Uterus (tissue), 4 donors: ENCODE measurements around the gene SPANXD. TPM values are rescaled to one million over a fixed set of nuclear protein-coding genes. Genes with fewer than 3 reads are reported as not detected.
"Not testable (repeated sequence)": the region's sequence is repeated elsewhere in the genome, so short reads cannot be mapped to it uniquely, and the experiment has no call there.

ENCODE experiments used
- DNase-seq, 2 donors: peaks; one replicate each; pipeline ENCODE4 v3.0.0-alpha.2; 2019 to 2020
- H3K27ac ChIP-seq, 2 donors: fragments of 200-600 bp; sonication (generic); 1 replicate in 1 of 2; 2 replicates in 1 of 2; pipeline ENCODE4 v1.5.1; 2016 to 2018
- H3K27me3 ChIP-seq, 2 donors: fragments of 200-600 bp; sonication (generic); one replicate each; pipeline ENCODE4 v1.5.1; 2018 to 2019; ENCODE audit warnings: control low read depth in 1 of 2
- H3K36me3 ChIP-seq, 2 donors: fragments of 200-600 bp; sonication (generic); one replicate each; pipeline ENCODE4 v1.5.1; 2019; ENCODE audit warnings: control low read depth in 1 of 2
- H3K4me1 ChIP-seq, 2 donors: fragments of 200-600 bp; sonication (generic); one replicate each; pipeline ENCODE4 v1.5.1; 2018 to 2019; ENCODE audit warnings: control low read depth in 1 of 2
- H3K4me3 ChIP-seq, 2 donors: fragments of 200-600 bp; sonication (generic); 1 replicate in 1 of 2; 2 replicates in 1 of 2; pipeline ENCODE4 v1.5.1; 2018 to 2019; ENCODE audit warnings: mild to moderate bottlenecking in 1 of 2
- H3K9me3 ChIP-seq, 2 donors: fragments of 200-600 bp; sonication (generic); one replicate each; pipeline ENCODE4 v1.5.1; 2019; ENCODE audit warnings: control low read depth in 1 of 2
- CTCF ChIP-seq, 4 experiments: fragments of 200-600 bp in 2 of 4; fragments of 450-650 bp in 2 of 4; sonication (generic) in 2 of 4; IDR thresholded peaks; one replicate each; pipeline ENCODE4 v1.5.1; 2016 to 2019; ENCODE audit warnings: antibody characterized with exemption in 4 of 4, mild to moderate bottlenecking in 2 of 4, moderate library complexity in 1 of 4
- POLR2A ChIP-seq, 2 donors: fragments of 450-650 bp; IDR thresholded peaks; one replicate each; pipeline ENCODE4 v1.6.1; 2016; ENCODE audit warnings: antibody characterized with exemption in 2 of 2, mild to moderate bottlenecking in 1 of 2, moderate library complexity in 1 of 2
- intact Hi-C: fragments of 100-400 bp; cut with DNase I; formaldehyde crosslinking; loops from one replicate; pipeline ENCODE4 v1.15.1; 2023; ENCODE audit warnings: low total_unique reads
- total RNA-seq, 4 donors: library from RNA; depleted of rRNA in 3 of 4; stranded (reverse); fragments of >200 nt in 3 of 4; gene quantifications; one replicate each; pipeline versions ENCODE4 v1.1.0 to v1.2.4, GENCODE V29; 2014 to 2023
- donor health status: DM: yes; HTN: yes; CAD: no.

Gene SPANXD
- not detected for total RNA-seq

GRCh38 chrX:141698639-141699038 is at the start of gene SPANXD:
Gene SPANXD, minus strand, starts transcription at chrX:141698739. Its CDS starts 334 bp downstream, at chrX:141698405.
- H3K36me3 ChIP-seq, H3K4me3 ChIP-seq, H3K27me3 ChIP-seq, H3K9me3 ChIP-seq, intact Hi-C loops, H3K27ac ChIP-seq, DNase-seq, H3K4me1 ChIP-seq: not testable (repeated sequence)

GRCh38 chrX:141742666-141743065 is 44.1 kb upstream of the SPANXD start:
- intact Hi-C loops: no loop called here
- H3K36me3 ChIP-seq: no peaks in the 10 kb centered on the region

GRCh38 chrX:141736656-141737055 is 38.1 kb upstream of the SPANXD start:
- H3K4me3 ChIP-seq: no peak overlapping the region
- no peaks in the 10 kb centered on the region for H3K9me3 ChIP-seq
- DNase-seq: no peak
- intact Hi-C loops: no loop called here
- no peaks in the 10 kb centered on the region for H3K4me1 ChIP-seq
- no peaks in the 10 kb centered on the region for H3K36me3 ChIP-seq
- H3K27ac ChIP-seq: no peak overlapping the region
- TF ChIP-seq POLR2A (IDR thresholded peaks at IDR 0.05) (no peak), CTCF (IDR thresholded peaks at IDR 0.05) (no peak)
- no peaks in the 10 kb centered on the region for H3K27me3 ChIP-seq

More at GRCh38 chrX:141742666-141743065, 44.1 kb upstream of the SPANXD start:
- no peak for TF ChIP-seq CTCF (IDR thresholded peaks at IDR 0.05)
- no peak for TF ChIP-seq POLR2A (IDR thresholded peaks at IDR 0.05)
- Histone ChIP-seq H3K4me1 (no peaks in the 10 kb centered on the region), H3K4me3 (no peak overlapping the region), H3K9me3 (no peaks in the 10 kb centered on the region), H3K27me3 (no peaks in the 10 kb centered on the region), H3K27ac (no peak overlapping the region)
- no peak for DNase-seq

GRCh38 chrX:141733371-141733770 is 34.8 kb upstream of the SPANXD start:
- intact Hi-C loops: no loop called here
- no peaks in the 10 kb centered on the region for H3K27me3 ChIP-seq

GRCh38 chrX:141732031-141732430 is 33.5 kb upstream of the SPANXD start:
- DNase-seq: no peak
- no peak overlapping the region for H3K4me3 ChIP-seq
- no peak overlapping the region for H3K27ac ChIP-seq
- TF ChIP-seq POLR2A (IDR thresholded peaks at IDR 0.05) (no peak), CTCF (IDR thresholded peaks at IDR 0.05) (no peak)
- no peaks in the 10 kb centered on the region for H3K36me3 ChIP-seq
- H3K9me3 ChIP-seq: no peaks in the 10 kb centered on the region
- no peaks in the 10 kb centered on the region for H3K4me1 ChIP-seq
- intact Hi-C loops: no loop called here
- H3K27me3 ChIP-seq: no peaks in the 10 kb centered on the region

More at GRCh38 chrX:141733371-141733770, 34.8 kb upstream of the SPANXD start:
- Histone ChIP-seq H3K9me3 (no peaks in the 10 kb centered on the region), H3K4me1 (no peaks in the 10 kb centered on the region), H3K4me3 (no peak overlapping the region), H3K27ac (no peak overlapping the region), H3K36me3 (no peaks in the 10 kb centered on the region)
- TF ChIP-seq POLR2A (IDR thresholded peaks at IDR 0.05) (no peak), CTCF (IDR thresholded peaks at IDR 0.05) (no peak)
- DNase-seq: no peak

GRCh38 chrX:141724186-141724585 is 25.6 kb upstream of the SPANXD start:
- H3K27me3 ChIP-seq: no peaks in the 10 kb centered on the region
- H3K36me3 ChIP-seq: no peaks in the 10 kb centered on the region
- H3K4me3 ChIP-seq: no peak overlapping the region
- DNase-seq: no peak
- no peaks in the 10 kb centered on the region for H3K9me3 ChIP-seq
- H3K27ac ChIP-seq: no peak overlapping the region
- TF ChIP-seq POLR2A (IDR thresholded peaks at IDR 0.05) (no peak), CTCF (IDR thresholded peaks at IDR 0.05) (no peak)
- H3K4me1 ChIP-seq: no peaks in the 10 kb centered on the region
- intact Hi-C loops: no loop called here
